ENCODE data around the gene DPF3. TPM values are rescaled to one million over a fixed set of nuclear protein-coding genes. Genes with fewer than 3 reads are reported as not detected.

DPF3 gene
- total RNA-seq, 2 experiments from 2014 or later = 6.6 to 7.4 TPM

DNA sequence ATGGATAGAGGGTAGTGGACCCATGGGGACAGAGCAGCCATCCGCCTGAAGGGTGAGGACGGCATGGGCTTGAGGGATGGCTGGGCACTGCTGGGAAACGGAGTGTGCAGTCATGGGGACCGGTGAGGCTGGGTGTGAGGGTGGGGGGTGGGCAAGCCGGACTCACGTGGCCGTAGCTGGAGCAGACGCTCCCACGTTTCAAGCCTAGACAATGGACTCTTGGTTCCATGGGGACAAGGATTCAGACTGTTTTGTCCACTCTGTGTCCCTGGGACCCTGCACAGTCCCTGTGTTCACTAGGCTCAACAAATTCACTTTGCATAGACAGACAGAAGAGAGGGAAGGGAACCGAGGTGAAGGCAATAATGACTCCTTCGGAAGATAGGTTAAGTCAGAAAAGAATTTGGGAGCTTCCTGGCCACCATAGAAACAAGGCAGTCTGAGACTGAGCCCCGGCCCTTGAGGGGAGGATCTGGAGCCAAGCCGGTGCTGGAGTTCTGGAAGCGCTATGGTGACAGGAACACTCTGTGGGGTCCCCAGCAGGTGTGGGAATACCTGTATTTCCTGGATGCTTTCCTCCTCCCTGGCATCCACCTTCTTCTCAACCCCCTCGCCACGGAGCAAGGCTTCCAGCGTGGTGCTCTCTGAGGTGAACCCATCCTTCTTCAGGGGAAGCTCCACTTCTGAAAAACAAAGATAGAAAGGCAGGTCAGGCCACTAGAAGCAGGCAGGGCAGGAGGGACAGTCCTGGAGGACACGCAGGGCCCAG, 162.5 kb downstream of the DPF3 start:
- no peaks in the 10 kb centered on the region for H3K36me3 Mint-ChIP-seq (ENCODE audit: low read depth)
- no peaks in the 10 kb centered on the region for H3K9me3 Mint-ChIP-seq
- no peak overlapping the region for H3K27ac Mint-ChIP-seq
- H3K4me3 Mint-ChIP-seq = no peak overlapping the region
- peaks cover 4% of the 10 kb centered on the region for H3K27me3 Mint-ChIP-seq
- ChIA-PET POLR2A (no interaction called here), CTCF (no interaction called here)
- no peaks in the 10 kb centered on the region for H3K4me1 Mint-ChIP-seq
- DNase-seq = no peak

DNA sequence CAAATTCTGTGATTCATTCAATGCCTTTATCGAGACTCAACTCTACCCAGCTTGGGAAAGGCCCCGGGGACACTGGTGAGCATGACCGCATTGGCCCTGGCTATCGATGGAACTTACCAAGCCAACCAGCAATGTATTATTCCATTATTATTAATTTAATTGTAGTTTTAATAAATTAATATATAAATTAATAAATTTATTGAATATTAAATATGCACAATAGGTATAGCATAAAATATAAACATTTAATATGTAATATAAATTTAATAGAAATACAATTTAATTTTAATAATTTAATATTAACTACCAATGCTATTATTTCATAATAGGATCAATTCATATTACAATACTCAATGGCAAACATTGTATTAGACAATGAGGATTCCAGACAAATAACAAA, 163.4 kb downstream of the DPF3 start:
- ChIA-PET POLR2A (no interaction called here), CTCF (interaction anchor here (1.6 kb wide), 1 partner anchor 10 kb away, joined by 4 read pairs; no protein-coding TSS in a partner anchor)
- no peak overlapping the region for H3K4me3 Mint-ChIP-seq
- H3K9me3 Mint-ChIP-seq = no peaks in the 10 kb centered on the region
- DNase-seq = no peak
- no peaks in the 10 kb centered on the region for H3K4me1 Mint-ChIP-seq
- H3K36me3 Mint-ChIP-seq (ENCODE audit: low read depth) = no peaks in the 10 kb centered on the region
- no peak overlapping the region for H3K27ac Mint-ChIP-seq
- H3K27me3 Mint-ChIP-seq = peaks cover 4% of the 10 kb centered on the region

DNA sequence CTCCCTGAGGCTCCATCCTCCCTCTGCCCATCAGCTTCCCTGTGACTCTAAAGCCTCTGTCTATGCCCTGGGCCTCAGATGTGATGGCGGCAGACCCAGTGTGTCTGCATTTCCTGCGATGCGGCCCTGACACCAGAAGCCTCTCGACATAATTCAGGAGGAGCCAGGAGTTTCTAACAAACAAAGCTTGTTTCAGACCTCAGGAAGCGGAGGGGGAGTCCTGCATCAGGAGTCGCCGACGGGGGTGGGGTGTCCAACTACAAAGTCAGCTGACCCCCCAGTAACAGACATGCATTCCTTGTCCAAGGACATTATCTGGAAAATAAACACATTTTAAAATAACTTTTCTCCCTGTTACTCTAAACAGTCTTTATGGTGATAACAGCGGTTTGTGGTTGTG, 167.5 kb downstream of the DPF3 start:
- no peak for DNase-seq
- ChIA-PET POLR2A (no interaction called here), CTCF (no interaction called here)
- Mint-ChIP-seq H3K27ac (no peak overlapping the region), H3K9me3 (no peaks in the 10 kb centered on the region), H3K36me3 (ENCODE audit: low read depth) (peaks cover 3% of the 10 kb centered on the region), H3K27me3 (no peaks in the 10 kb centered on the region), H3K4me1 (peaks cover 7% of the 10 kb centered on the region), H3K4me3 (no peak overlapping the region)

DNA sequence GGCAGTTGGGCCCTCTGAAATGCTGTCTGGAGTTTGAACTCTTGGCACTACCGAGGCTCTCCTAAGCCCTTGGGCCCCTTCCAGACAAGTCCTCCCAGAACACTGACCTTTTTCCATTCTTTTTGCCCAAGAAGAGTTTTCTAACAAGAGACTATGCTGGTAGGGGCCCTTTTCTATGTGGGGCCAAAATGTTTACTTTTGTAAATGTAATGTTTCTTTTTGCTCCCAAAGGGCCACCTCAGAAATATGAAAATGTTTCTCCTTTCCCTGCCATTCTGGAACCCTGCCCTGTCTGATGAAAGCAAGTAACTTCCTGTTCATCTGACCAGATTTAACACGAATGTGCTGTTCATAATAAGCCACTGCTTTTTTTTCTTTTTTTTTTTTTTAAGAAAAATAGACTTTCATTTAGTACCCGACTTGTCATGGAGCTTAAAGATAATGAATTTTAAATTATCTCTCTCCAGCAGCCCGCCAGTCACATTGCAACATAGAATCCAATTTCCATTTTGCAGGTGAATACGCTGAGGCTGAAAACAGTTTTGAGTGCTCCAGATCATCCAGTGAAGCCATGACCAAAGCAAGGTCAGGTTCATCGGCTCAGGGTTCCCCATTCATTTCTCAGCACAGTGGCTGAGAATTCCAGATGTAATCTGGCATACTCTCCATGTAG, 169.9 kb downstream of the DPF3 start:
- no peaks in the 10 kb centered on the region for H3K27me3 Mint-ChIP-seq
- H3K9me3 Mint-ChIP-seq = no peaks in the 10 kb centered on the region
- H3K4me1 Mint-ChIP-seq = peaks cover 7% of the 10 kb centered on the region
- peaks cover 3% of the 10 kb centered on the region for H3K36me3 Mint-ChIP-seq (ENCODE audit: low read depth)
- POLR2A ChIA-PET = no interaction called here
- DNase-seq = no peak
- H3K27ac Mint-ChIP-seq = no peak overlapping the region
- H3K4me3 Mint-ChIP-seq = no peak overlapping the region
- CTCF ChIA-PET = interaction anchor here (0.6 kb wide), 1 partner anchor 662 kb away, joined by 3 read pairs; no protein-coding TSS in a partner anchor

DNA sequence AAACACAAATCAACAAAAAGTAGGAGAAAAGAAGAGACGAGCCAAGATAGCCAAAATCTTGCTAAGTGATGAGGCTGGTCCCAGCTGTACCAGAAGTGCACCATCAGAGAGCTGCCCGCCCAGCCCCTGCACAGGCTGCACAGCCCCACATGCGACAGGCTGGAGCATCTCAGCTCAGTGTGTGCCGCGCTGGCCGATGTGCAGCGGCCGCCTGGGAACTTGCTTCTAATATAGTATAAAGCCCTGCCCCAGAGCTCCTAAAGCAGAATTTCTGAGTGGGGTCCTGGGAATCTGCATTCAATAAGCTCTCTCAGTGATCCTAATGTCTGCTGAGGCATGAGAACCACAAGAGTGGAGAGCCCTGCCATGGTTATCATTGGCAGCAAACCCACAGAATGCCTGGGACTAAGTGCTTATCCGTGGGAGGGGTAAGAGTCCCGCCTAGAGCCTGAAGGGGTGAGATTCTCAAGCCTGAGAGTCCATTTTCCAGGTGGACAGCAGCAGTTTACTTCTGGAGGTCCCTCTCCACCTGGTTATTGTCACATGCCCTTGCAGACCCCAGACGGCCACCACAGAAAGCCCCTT, 171.6 kb downstream of the DPF3 start:
- no peak overlapping the region for H3K4me3 Mint-ChIP-seq
- ChIA-PET CTCF (interaction anchor here (0.6 kb wide), 1 partner anchor 374 kb away, joined by 4 read pairs; no protein-coding TSS in a partner anchor), POLR2A (interaction anchor here (0.7 kb wide), 1 partner anchor 638 kb away, joined by 3 read pairs; no protein-coding TSS in a partner anchor)
- no peaks in the 10 kb centered on the region for H3K27me3 Mint-ChIP-seq
- no peaks in the 10 kb centered on the region for H3K9me3 Mint-ChIP-seq
- peaks cover 13% of the 10 kb centered on the region for H3K4me1 Mint-ChIP-seq
- no peak overlapping the region for H3K27ac Mint-ChIP-seq
- peaks cover 3% of the 10 kb centered on the region for H3K36me3 Mint-ChIP-seq (ENCODE audit: low read depth)
- DNase-seq = no peak

- H3K4me3 Mint-ChIP-seq = no peak overlapping the region
- no peaks in the 10 kb centered on the region for H3K9me3 Mint-ChIP-seq
- peaks cover 3% of the 10 kb centered on the region for H3K36me3 Mint-ChIP-seq (ENCODE audit: low read depth)
- ChIA-PET CTCF (interaction anchor here (1.0 kb wide), 1 partner anchor 9 kb away, joined by 4 read pairs; no protein-coding TSS in a partner anchor), POLR2A (interaction anchor here (0.6 kb wide), 1 partner anchor 123 kb away, joined by 3 read pairs; no protein-coding TSS in a partner anchor)
- no peaks in the 10 kb centered on the region for H3K27me3 Mint-ChIP-seq
- H3K4me1 Mint-ChIP-seq = peaks cover 25% of the 10 kb centered on the region
- no peak for DNase-seq
- H3K27ac Mint-ChIP-seq = no peak overlapping the region
These were observed 172.8 kb downstream of the DPF3 start for GRCh38 chr14:72721083-72721482.

DNA sequence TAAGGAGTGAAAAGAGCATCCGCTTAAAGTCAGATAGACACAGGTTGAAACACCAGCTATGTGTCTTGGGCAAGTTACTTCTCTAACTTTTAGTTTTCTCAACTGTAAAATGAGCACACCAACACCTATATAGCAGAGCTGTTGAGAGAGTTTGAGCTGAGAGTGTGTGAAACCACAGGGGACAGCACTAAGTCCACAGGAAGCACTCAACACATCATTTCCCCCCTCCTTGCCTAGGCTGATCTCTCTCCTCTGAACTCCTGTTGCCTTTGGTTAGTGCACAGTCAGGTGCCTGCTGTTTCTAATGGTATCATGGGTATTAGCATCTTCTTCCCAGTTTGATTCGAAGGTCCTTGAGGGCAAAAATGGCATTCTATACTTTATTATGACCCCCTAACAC, 176.7 kb downstream of the DPF3 start:
- DNase-seq = no peak
- Mint-ChIP-seq H3K9me3 (no peaks in the 10 kb centered on the region), H3K4me3 (no peak overlapping the region), H3K4me1 (peaks cover 50% of the 10 kb centered on the region), H3K27me3 (peaks cover 2% of the 10 kb centered on the region), H3K36me3 (ENCODE audit: low read depth) (peaks cover 2% of the 10 kb centered on the region), H3K27ac (no peak overlapping the region)
- POLR2A ChIA-PET = interaction anchor here (0.6 kb wide), 1 partner anchor 410 kb away, joined by 4 read pairs; no protein-coding TSS in a partner anchor
- CTCF ChIA-PET = interaction anchor here (1.0 to 1.4 kb wide), 2 partner anchors 185 to 203 kb away, joined by 3 read pairs; no protein-coding TSS in a partner anchor

- Mint-ChIP-seq H3K27ac (no peak overlapping the region), H3K9me3 (no peaks in the 10 kb centered on the region), H3K27me3 (peaks cover 3% of the 10 kb centered on the region), H3K36me3 (ENCODE audit: low read depth) (peaks cover 4% of the 10 kb centered on the region), H3K4me1 (peaks cover 51% of the 10 kb centered on the region), H3K4me3 (no peak overlapping the region)
- ChIA-PET POLR2A (interaction anchor here (0.6 kb wide), 1 partner anchor 410 kb away, joined by 4 read pairs; no protein-coding TSS in a partner anchor), CTCF (interaction anchor here (1.4 kb wide), 1 partner anchor 184 kb away, joined by 3 read pairs; no protein-coding TSS in a partner anchor)
- no peak for DNase-seq
These were observed 177.4 kb downstream of the DPF3 start for GRCh38 chr14:72716476-72716875.

- DNase-seq = no peak
- Mint-ChIP-seq H3K36me3 (ENCODE audit: low read depth) (peaks cover 4% of the 10 kb centered on the region), H3K4me1 (peaks cover 51% of the 10 kb centered on the region), H3K9me3 (no peaks in the 10 kb centered on the region), H3K27me3 (peaks cover 3% of the 10 kb centered on the region), H3K27ac (no peak overlapping the region), H3K4me3 (no peak overlapping the region)
- ChIA-PET CTCF (interaction anchor here (0.7 kb wide), 1 partner anchor 132 kb away, joined by 3 read pairs; no protein-coding TSS in a partner anchor), POLR2A (no interaction called here)
These were observed 178.1 kb downstream of the DPF3 start for GRCh38 chr14:72715850-72716228.

- Mint-ChIP-seq H3K27ac (no peak overlapping the region), H3K36me3 (ENCODE audit: low read depth) (peaks cover 4% of the 10 kb centered on the region), H3K4me3 (no peak overlapping the region), H3K4me1 (peaks cover 51% of the 10 kb centered on the region), H3K9me3 (no peaks in the 10 kb centered on the region), H3K27me3 (peaks cover 3% of the 10 kb centered on the region)
- DNase-seq = no peak
- ChIA-PET POLR2A (no interaction called here), CTCF (interaction anchor here (0.5 to 0.7 kb wide), 2 partner anchors 132 to 502 kb away, joined by 3 read pairs; no protein-coding TSS in a partner anchor)
These were observed 178.6 kb downstream of the DPF3 start for GRCh38 chr14:72715215-72715849.

- Mint-ChIP-seq H3K27me3 (peaks cover 3% of the 10 kb centered on the region), H3K9me3 (no peaks in the 10 kb centered on the region), H3K4me1 (peaks cover 51% of the 10 kb centered on the region), H3K36me3 (ENCODE audit: low read depth) (peaks cover 4% of the 10 kb centered on the region), H3K27ac (no peak overlapping the region), H3K4me3 (no peak overlapping the region)
- DNase-seq = no peak
- ChIA-PET POLR2A (no interaction called here), CTCF (interaction anchor here (0.5 kb wide), 1 partner anchor 502 kb away, joined by 3 read pairs; no protein-coding TSS in a partner anchor)
These were observed 179.1 kb downstream of the DPF3 start for GRCh38 chr14:72714871-72715214.

GRCh38 chr14:72714094-72714493, 179.8 kb downstream of the DPF3 start:
- CTCF ChIA-PET = interaction anchor here (0.6 kb wide), 1 partner anchor 207 kb away, joined by 4 read pairs; no protein-coding TSS in a partner anchor
- no peaks in the 10 kb centered on the region for H3K9me3 Mint-ChIP-seq
- POLR2A ChIA-PET = no interaction called here
- H3K27ac Mint-ChIP-seq = peak overlapping the region; percentile 73
- H3K36me3 Mint-ChIP-seq (ENCODE audit: low read depth) = peaks cover 4% of the 10 kb centered on the region
- H3K4me1 Mint-ChIP-seq = peaks cover 51% of the 10 kb centered on the region
- peak; percentile 58 for DNase-seq
- no peak overlapping the region for H3K4me3 Mint-ChIP-seq
- H3K27me3 Mint-ChIP-seq = peaks cover 3% of the 10 kb centered on the region

All from activated CD4-positive, alpha-beta T cell treated with anti-CD3 and anti-CD28 coated beads, Interleukin-2, amount 10 ng/mL, durations not matched to agents 7 days and 5 days (primary cell).